Liver (tissue), 9 donors: Measurements from ENCODE around the gene ACOT11. TPM values are rescaled to one million over a fixed set of nuclear protein-coding genes. Genes with fewer than 3 reads are reported as not detected.

Experiments
- DNase-seq: peaks from one replicate; pipeline ENCODE4 v3.0.0-alpha.2; 2017; ENCODE audit warnings: low spot score
- H3K27ac ChIP-seq, 2 donors: one replicate each; pipeline ENCODE4 v1.7.0; 2013; ENCODE audit warnings: inconsistent platforms in 2 of 2, low read length in 2 of 2, control low read depth in 1 of 2, low read depth in 1 of 2, mild to moderate bottlenecking in 1 of 2
- H3K27me3 ChIP-seq, 4 donors: one replicate each; pipeline versions ENCODE4 v1.6.1 to v1.7.0; 2013; ENCODE audit warnings: low read length in 3 of 4, inconsistent platforms in 1 of 4, mild to moderate bottlenecking in 1 of 4, moderate library complexity in 1 of 4; ENCODE audit not compliant: control insufficient read depth in 4 of 4, insufficient read depth in 4 of 4
- H3K36me3 ChIP-seq, 4 donors: one replicate each; pipeline versions ENCODE4 v1.6.1 to v1.7.0; 2013; ENCODE audit warnings: low read length in 3 of 4, mild to moderate bottlenecking in 3 of 4, low read depth in 1 of 4, moderate library complexity in 1 of 4; ENCODE audit not compliant: control insufficient read depth in 4 of 4, insufficient read depth in 3 of 4
- H3K4me1 ChIP-seq, 4 donors: one replicate each; pipeline versions ENCODE4 v1.6.1 to v1.7.0; 2013; ENCODE audit warnings: low read length in 3 of 4, mild to moderate bottlenecking in 3 of 4, moderate library complexity in 1 of 4; ENCODE audit not compliant: control insufficient read depth in 4 of 4, insufficient read depth in 4 of 4
- H3K4me3 ChIP-seq, 3 donors: one replicate each; pipeline versions ENCODE4 v1.6.1 to v1.7.0; 2013; ENCODE audit warnings: low read length in 3 of 3, control low read depth in 1 of 3, low read depth in 1 of 3, mild to moderate bottlenecking in 1 of 3
- H3K9ac ChIP-seq, 2 donors: one replicate each; pipeline ENCODE4 v1.7.0; 2013; ENCODE audit warnings: low read length in 2 of 2, mild to moderate bottlenecking in 2 of 2, moderate library complexity in 2 of 2, control low read depth in 1 of 2, low read depth in 1 of 2
- H3K9me3 ChIP-seq, 4 donors: one replicate each; pipeline versions ENCODE4 v1.6.1 to v1.7.0; 2013; ENCODE audit warnings: low read length in 3 of 4; ENCODE audit not compliant: control insufficient read depth in 4 of 4
- EGR1 ChIP-seq, 2 donors: IDR thresholded peaks; 2 replicates each; pipeline ENCODE4 v1.6.1; 2016 to 2018; ENCODE audit warnings: antibody characterized with exemption in 2 of 2, low read depth in 2 of 2
- FOXA1 ChIP-seq: IDR thresholded peaks from 2 replicates; pipeline ENCODE4 v1.6.1; 2016; ENCODE audit warnings: antibody characterized with exemption
- FOXA2 ChIP-seq: IDR thresholded peaks from 2 replicates; pipeline ENCODE4 v1.6.1; 2016; ENCODE audit warnings: antibody characterized with exemption
- GABPA ChIP-seq, 2 donors: IDR thresholded peaks in 1 of 2; conservative IDR thresholded peaks in 1 of 2; 2 replicates each; pipeline ENCODE4 v1.6.1; 2016; ENCODE audit warnings: antibody characterized with exemption in 2 of 2, mild to moderate bottlenecking in 1 of 2, moderate library complexity in 1 of 2
- HNF4A ChIP-seq, 2 donors: conservative IDR thresholded peaks; 2 replicates each; pipeline ENCODE4 v1.6.1; 2016; ENCODE audit warnings: antibody characterized with exemption in 2 of 2, mild to moderate bottlenecking in 2 of 2
- HNF4G ChIP-seq: IDR thresholded peaks from 2 replicates; pipeline ENCODE4 v1.6.1; 2016; ENCODE audit warnings: antibody characterized with exemption
- JUND ChIP-seq, 2 donors: IDR thresholded peaks; 2 replicates each; pipeline ENCODE4 v1.6.1; 2016; ENCODE audit warnings: antibody characterized with exemption in 2 of 2
- NR2F2 ChIP-seq: IDR thresholded peaks from 2 replicates; pipeline ENCODE4 v1.6.1; 2016; ENCODE audit warnings: antibody characterized with exemption
- RAD21 ChIP-seq, 2 donors: IDR thresholded peaks; 2 replicates each; pipeline ENCODE4 v1.6.1; 2016; ENCODE audit warnings: antibody characterized with exemption in 2 of 2, mild to moderate bottlenecking in 2 of 2
- RXRA ChIP-seq, 2 donors: IDR thresholded peaks; 2 replicates each; pipeline ENCODE4 v1.6.1; 2017 to 2018; ENCODE audit warnings: antibody characterized with exemption in 2 of 2, mild to moderate bottlenecking in 1 of 2
- SP1 ChIP-seq: IDR thresholded peaks from 2 replicates; pipeline ENCODE4 v1.6.1; 2018; ENCODE audit warnings: antibody characterized with exemption, mild to moderate bottlenecking
- TAF1 ChIP-seq: conservative IDR thresholded peaks from 2 replicates; pipeline ENCODE4 v1.6.1; 2016; ENCODE audit warnings: antibody characterized with exemption, mild to moderate bottlenecking
- YY1 ChIP-seq: IDR thresholded peaks from 2 replicates; pipeline ENCODE4 v1.6.1; 2016; ENCODE audit warnings: antibody characterized with exemption, mild to moderate bottlenecking
- WGBS: extraction: QIAGEN DNeasy Blood & Tissue Kit; methylation state at CpG from one replicate; pipeline ENCODE4 v1.1.7; 2013; 5-methylcytosine and 5-hydroxymethylcytosine counted together
- polyA plus RNA-seq, 2 donors: library from polyadenylated mRNA; stranded (reverse) in 1 of 2; unstranded in 1 of 2; fragments of 200-250 nt in 1 of 2; fragments of >200 nt in 1 of 2; fragmentation: Nextera tagmentation in 1 of 2; extraction: Ambion mirVana in 1 of 2; gene quantifications; one replicate each; pipeline versions ENCODE4 v1.2.1 to v1.2.3, GENCODE V29; 2013 to 2015
- total RNA-seq, 2 donors: library from RNA; depleted of rRNA; stranded (reverse); fragments of >200 nt; gene quantifications; one replicate each; pipeline ENCODE4 v1.2.3, GENCODE V29; 2014
- TF ChIP-seq, protein P1 (sequence below): IDR thresholded peaks from 2 replicates; pipeline ENCODE4 v1.6.1; 2016; ENCODE audit warnings: antibody characterized with exemption
- TF ChIP-seq, protein P2 (sequence below): fragments of 150-350 bp; IDR thresholded peaks from 2 replicates; pipeline ENCODE4 v1.5.1; 2017; ENCODE audit warnings: improper control_type of control experiment, low read depth, low read length; ENCODE audit not compliant: missing input control
- TF ChIP-seq, protein P3 (sequence below): IDR thresholded peaks from 2 replicates; pipeline ENCODE4 v1.6.1; 2016; ENCODE audit warnings: antibody characterized with exemption
- donor health status: healthy.
- donor health status: healthy.
- donor health status: healthy.
- donor health status: healthy.
- donor health status: healthy.

Gene ACOT11
- total and polyA plus RNA-seq, 4 donors: 0.13 to 1.1 (median 0.50) TPM

- TF ChIP-seq EGR1 (IDR thresholded peaks at IDR 0.05; ENCODE audit: low read depth in 2 of 2): no peak
- no peak for TF ChIP-seq JUND (IDR thresholded peaks at IDR 0.05)
Measured at GRCh38 chr1:54548389-54549044, 489 bp downstream of the ACOT11 start (continued).

DNA sequence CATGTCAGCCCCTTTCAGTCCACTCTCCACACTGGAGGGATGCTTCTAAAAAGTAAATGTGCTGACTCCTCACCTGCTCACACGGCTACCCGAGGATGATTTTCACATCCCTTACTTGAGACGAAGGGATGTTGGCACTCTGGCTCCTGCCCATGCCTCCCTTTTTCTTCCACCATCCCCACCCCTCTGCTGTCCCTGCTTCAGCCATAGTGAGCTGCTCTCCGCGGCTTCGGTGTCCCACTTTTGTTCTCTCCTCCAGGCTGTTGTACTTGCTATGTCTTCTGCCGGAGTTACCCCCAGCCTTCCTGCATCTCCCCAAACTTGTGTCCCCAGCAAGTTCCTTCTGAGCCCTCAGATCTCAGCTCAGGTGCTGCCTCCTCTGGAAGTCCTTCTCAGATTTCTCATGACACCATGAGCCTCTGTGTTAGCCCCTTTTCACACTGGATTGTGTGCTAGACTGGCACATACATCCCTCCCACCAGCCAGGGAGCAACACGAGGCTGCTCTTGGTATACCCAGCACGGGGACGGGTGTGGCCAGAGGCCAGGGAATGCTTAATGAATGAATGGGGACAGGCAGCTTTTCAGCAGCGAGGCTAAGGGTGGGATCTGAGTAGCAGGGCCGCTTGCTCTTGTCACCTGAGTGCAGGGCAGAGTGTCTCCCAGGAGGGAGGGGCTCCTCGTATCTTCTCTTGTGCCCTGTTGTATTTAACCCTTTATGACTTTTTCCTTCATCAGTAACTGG lies 1.3 kb downstream of the ACOT11 start:
- peaks cover 0 to 3% (median 0%) of the 10 kb centered on the region in 4 donors for H3K4me1 ChIP-seq
- H3K9ac ChIP-seq: no peak overlapping the region
- H3K9me3 ChIP-seq: no peaks in the 10 kb centered on the region
- 85% methylated on average over 13 of the region's 13 CpGs for WGBS
- no peaks in the 10 kb centered on the region for H3K36me3 ChIP-seq
- H3K27me3 ChIP-seq: no peaks in the 10 kb centered on the region
- no peak overlapping the region for H3K4me3 ChIP-seq
- DNase-seq: no peak
- TF ChIP-seq TAF1 (no peak), YY1 (no peak), HNF4A (conservative IDR thresholded peaks at IDR 0.05) (no peak), RXRA (IDR thresholded peaks at IDR 0.05) (no peak), HNF4G (no peak)
- no peak overlapping the region for H3K27ac ChIP-seq

DNA sequence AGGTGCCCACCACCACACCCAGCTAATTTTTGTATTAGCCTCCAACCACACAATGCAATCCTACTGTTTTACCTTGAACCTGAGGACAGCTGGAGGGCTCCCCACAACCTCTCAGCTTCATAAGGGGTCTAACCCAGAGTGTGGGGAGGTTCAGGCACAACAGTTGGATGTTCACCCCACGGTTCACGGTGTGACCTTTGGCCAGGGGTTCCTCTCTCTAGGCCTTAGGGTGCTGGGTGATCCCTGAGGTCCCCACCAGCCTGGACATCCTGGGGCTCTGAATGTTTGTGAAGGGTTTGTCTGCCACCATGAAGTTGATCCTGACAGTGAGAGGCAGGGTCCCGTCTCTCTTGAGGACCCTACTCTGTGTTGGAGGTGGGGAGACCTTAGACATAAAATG lies 3.9 kb downstream of the ACOT11 start:
- Histone ChIP-seq H3K36me3 (no peaks in the 10 kb centered on the region), H3K27ac (no peak overlapping the region), H3K9me3 (peaks cover 0 to 2% (median 0%) of the 10 kb centered on the region in 4 donors), H3K4me1 (peaks cover 0 to 3% (median 0%) of the 10 kb centered on the region in 4 donors), H3K27me3 (no peaks in the 10 kb centered on the region), H3K4me3 (no peak overlapping the region), H3K9ac (no peak overlapping the region)
- TF ChIP-seq RAD21 (IDR thresholded peaks at IDR 0.05) (no peak), GABPA (IDR thresholded peaks at IDR 0.05 in 1 of 2, conservative IDR thresholded peaks at IDR 0.05 in 1 of 2) (no peak), TAF1 (no peak), FOXA2 (no peak), SP1 (no peak), FOXA1 (no peak), JUND (IDR thresholded peaks at IDR 0.05) (no peak), HNF4G (no peak), NR2F2 (no peak), HNF4A (conservative IDR thresholded peaks at IDR 0.05) (no peak)
- TF ChIP-seq, protein P1, sequence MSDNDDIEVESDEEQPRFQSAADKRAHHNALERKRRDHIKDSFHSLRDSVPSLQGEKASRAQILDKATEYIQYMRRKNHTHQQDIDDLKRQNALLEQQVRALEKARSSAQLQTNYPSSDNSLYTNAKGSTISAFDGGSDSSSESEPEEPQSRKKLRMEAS: no peak
- TF ChIP-seq, protein P2, sequence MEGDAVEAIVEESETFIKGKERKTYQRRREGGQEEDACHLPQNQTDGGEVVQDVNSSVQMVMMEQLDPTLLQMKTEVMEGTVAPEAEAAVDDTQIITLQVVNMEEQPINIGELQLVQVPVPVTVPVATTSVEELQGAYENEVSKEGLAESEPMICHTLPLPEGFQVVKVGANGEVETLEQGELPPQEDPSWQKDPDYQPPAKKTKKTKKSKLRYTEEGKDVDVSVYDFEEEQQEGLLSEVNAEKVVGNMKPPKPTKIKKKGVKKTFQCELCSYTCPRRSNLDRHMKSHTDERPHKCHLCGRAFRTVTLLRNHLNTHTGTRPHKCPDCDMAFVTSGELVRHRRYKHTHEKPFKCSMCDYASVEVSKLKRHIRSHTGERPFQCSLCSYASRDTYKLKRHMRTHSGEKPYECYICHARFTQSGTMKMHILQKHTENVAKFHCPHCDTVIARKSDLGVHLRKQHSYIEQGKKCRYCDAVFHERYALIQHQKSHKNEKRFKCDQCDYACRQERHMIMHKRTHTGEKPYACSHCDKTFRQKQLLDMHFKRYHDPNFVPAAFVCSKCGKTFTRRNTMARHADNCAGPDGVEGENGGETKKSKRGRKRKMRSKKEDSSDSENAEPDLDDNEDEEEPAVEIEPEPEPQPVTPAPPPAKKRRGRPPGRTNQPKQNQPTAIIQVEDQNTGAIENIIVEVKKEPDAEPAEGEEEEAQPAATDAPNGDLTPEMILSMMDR: no peak
- TF ChIP-seq, protein P3, sequence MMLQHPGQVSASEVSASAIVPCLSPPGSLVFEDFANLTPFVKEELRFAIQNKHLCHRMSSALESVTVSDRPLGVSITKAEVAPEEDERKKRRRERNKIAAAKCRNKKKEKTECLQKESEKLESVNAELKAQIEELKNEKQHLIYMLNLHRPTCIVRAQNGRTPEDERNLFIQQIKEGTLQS: no peak
- no peak for DNase-seq
- 93% methylated on average over 3 of the region's 3 CpGs for WGBS
